Parathyroid adenoma (tissue), 2 donors: Measurements from ENCODE around the gene RRAGD.

Experiments used
- H2AFZ ChIP-seq: fragments of 300-600 bp; sonication (generic); one replicate; pipeline ENCODE4 v1.7.0; 2017; ENCODE audit warnings: antibody characterized with exemption, mild to moderate bottlenecking
- H3K27ac ChIP-seq: fragments of 300-600 bp; sonication (generic); one replicate; pipeline ENCODE4 v1.7.0; 2017
- H3K27me3 ChIP-seq: fragments of 300-600 bp; sonication (generic); one replicate; pipeline ENCODE4 v1.7.0; 2017; ENCODE audit warnings: low read length; ENCODE audit not compliant: control insufficient read depth, insufficient read depth
- H3K36me3 ChIP-seq: fragments of 300-600 bp; sonication (generic); one replicate; pipeline ENCODE4 v1.7.0; 2017; ENCODE audit warnings: low read length; ENCODE audit not compliant: control insufficient read depth, insufficient read depth
- H3K4me1 ChIP-seq: fragments of 300-600 bp; sonication (generic); one replicate; pipeline ENCODE4 v1.7.0; 2017; ENCODE audit warnings: control low read depth
- H3K4me2 ChIP-seq: fragments of 300-600 bp; sonication (generic); one replicate; pipeline ENCODE4 v1.7.0; 2017; ENCODE audit warnings: low read length
- H3K4me3 ChIP-seq: fragments of 300-600 bp; sonication (generic); one replicate; pipeline ENCODE4 v1.7.0; 2017; ENCODE audit warnings: low read depth, low read length
- H3K79me2 ChIP-seq: fragments of 300-600 bp; sonication (generic); one replicate; pipeline ENCODE4 v1.7.0; 2017; ENCODE audit warnings: control low read depth
- H3K9ac ChIP-seq: fragments of 300-600 bp; sonication (generic); one replicate; pipeline ENCODE4 v1.7.0; 2017; ENCODE audit warnings: mild to moderate bottlenecking
- H3K9me3 ChIP-seq: fragments of 300-600 bp; sonication (generic); one replicate; pipeline ENCODE4 v1.7.0; 2017; ENCODE audit warnings: low read length; ENCODE audit not compliant: control insufficient read depth
- CTCF ChIP-seq: fragments of 300-600 bp; sonication (generic); IDR thresholded peaks from one replicate; pipeline ENCODE4 v1.7.0; 2017; ENCODE audit warnings: antibody characterized with exemption, mild to moderate bottlenecking
- donor health status: primary hyperparathyroidism.

Gene RRAGD

GRCh38 chr6:89335164-89335563 lies 76.9 kb downstream of the RRAGD start:
- H3K27me3 ChIP-seq, result no peaks in the 10 kb centered on the region
- H3K36me3 ChIP-seq, result no peaks in the 10 kb centered on the region
- no peaks in the 10 kb centered on the region for H3K79me2 ChIP-seq
- H3K4me2 ChIP-seq, result no peak overlapping the region
- H3K4me1 ChIP-seq, result no peaks in the 10 kb centered on the region
- TF ChIP-seq CTCF, result no peak
- no peak overlapping the region for H3K4me3 ChIP-seq
- no peaks in the 10 kb centered on the region for H3K9me3 ChIP-seq
- H2AFZ ChIP-seq, result no peak overlapping the region
- no peak overlapping the region for H3K27ac ChIP-seq
- H3K9ac ChIP-seq, result no peak overlapping the region

- Histone ChIP-seq H3K27ac (no peak overlapping the region), H2AFZ (no peak overlapping the region), H3K4me1 (no peaks in the 10 kb centered on the region), H3K4me2 (no peak overlapping the region), H3K27me3 (no peaks in the 10 kb centered on the region), H3K4me3 (no peak overlapping the region), H3K36me3 (no peaks in the 10 kb centered on the region), H3K79me2 (no peaks in the 10 kb centered on the region), H3K9me3 (no peaks in the 10 kb centered on the region), H3K9ac (no peak overlapping the region)
- no peak for TF ChIP-seq CTCF
Measured at GRCh38 chr6:89330910-89331309, 81.2 kb downstream of the RRAGD start.

- no peaks in the 10 kb centered on the region for H3K4me1 ChIP-seq
- no peak overlapping the region for H3K27ac ChIP-seq
- no peak overlapping the region for H2AFZ ChIP-seq
- no peak overlapping the region for H3K4me2 ChIP-seq
- H3K9ac ChIP-seq, result no peak overlapping the region
- TF ChIP-seq CTCF, result no peak
- no peaks in the 10 kb centered on the region for H3K27me3 ChIP-seq
- no peaks in the 10 kb centered on the region for H3K9me3 ChIP-seq
- no peaks in the 10 kb centered on the region for H3K79me2 ChIP-seq
- H3K36me3 ChIP-seq, result no peaks in the 10 kb centered on the region
- no peak overlapping the region for H3K4me3 ChIP-seq
Measured at GRCh38 chr6:89328976-89329375, 83.1 kb downstream of the RRAGD start.

GRCh38 chr6:89324304-89324703 lies 87.8 kb downstream of the RRAGD start:
- no peaks in the 10 kb centered on the region for H3K27me3 ChIP-seq
- H3K36me3 ChIP-seq, result no peaks in the 10 kb centered on the region
- H3K4me1 ChIP-seq, result no peaks in the 10 kb centered on the region
- H3K4me3 ChIP-seq, result no peak overlapping the region
- H3K4me2 ChIP-seq, result no peak overlapping the region
- no peak for TF ChIP-seq CTCF
- no peaks in the 10 kb centered on the region for H3K79me2 ChIP-seq
- no peak overlapping the region for H3K9ac ChIP-seq
- no peaks in the 10 kb centered on the region for H3K9me3 ChIP-seq
- no peak overlapping the region for H2AFZ ChIP-seq
- H3K27ac ChIP-seq, result no peak overlapping the region

GRCh38 chr6:89323511-89323971 lies 88.5 kb downstream of the RRAGD start:
- Histone ChIP-seq H3K9ac (no peak overlapping the region), H3K27ac (no peak overlapping the region), H3K36me3 (no peaks in the 10 kb centered on the region), H2AFZ (no peak overlapping the region), H3K4me1 (no peaks in the 10 kb centered on the region), H3K4me3 (no peak overlapping the region), H3K4me2 (no peak overlapping the region), H3K27me3 (no peaks in the 10 kb centered on the region), H3K79me2 (no peaks in the 10 kb centered on the region), H3K9me3 (no peaks in the 10 kb centered on the region)
- TF ChIP-seq CTCF, result no peak
